Measurements from ENCODE around the gene CHAT. TPM values are rescaled to one million over a fixed set of nuclear protein-coding genes. Genes with fewer than 3 reads are reported as not detected.

CHAT gene
- total RNA-seq, 2 experiments from 2014 or later: not detected

DNA sequence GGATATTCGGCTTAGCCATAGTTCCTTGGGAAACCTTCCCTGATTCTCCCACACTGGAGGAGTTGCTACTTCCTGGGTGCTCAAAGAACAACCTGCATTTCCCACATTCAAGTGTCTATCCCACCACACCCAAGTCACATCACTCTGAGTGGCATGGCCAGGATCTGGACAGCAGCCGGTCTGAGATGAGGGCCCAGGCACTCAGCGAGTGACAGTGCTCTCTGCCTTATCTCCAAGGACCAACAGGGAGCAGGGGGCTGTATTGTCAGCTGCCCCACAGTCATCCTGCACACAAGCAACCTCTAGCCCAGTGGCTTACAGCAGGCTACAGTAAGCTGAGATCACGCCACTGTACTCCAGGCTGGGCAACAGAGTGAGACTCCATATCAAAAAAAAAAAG, 19.8 kb upstream of the CHAT start:
- intact Hi-C loops (cut with micrococcal nuclease): loop anchor here (5.0 to 10.0 kb wide), 2 partner anchors 151 to 628 kb away; no protein-coding TSS in a partner anchor
- DNase-seq: no peak
- Mint-ChIP-seq H3K4me3 (no peak overlapping the region), H3K36me3 (ENCODE audit: low read depth) (no peaks in the 10 kb centered on the region), H3K27ac (no peak overlapping the region), H3K4me1 (ENCODE audit: low read depth) (no peaks in the 10 kb centered on the region), H3K27me3 (peaks cover 14% of the 10 kb centered on the region), H3K9me3 (peaks cover 2% of the 10 kb centered on the region)
- ATAC-seq: no peak
- ChIA-PET CTCF (interaction anchor here (0.9 to 1.9 kb wide), 7 partner anchors 8 to 630 kb away, joined by 3 to 12 read pairs (median 5); no protein-coding TSS in a partner anchor), POLR2A (no interaction called here)
- TF ChIP-seq, protein P1, sequence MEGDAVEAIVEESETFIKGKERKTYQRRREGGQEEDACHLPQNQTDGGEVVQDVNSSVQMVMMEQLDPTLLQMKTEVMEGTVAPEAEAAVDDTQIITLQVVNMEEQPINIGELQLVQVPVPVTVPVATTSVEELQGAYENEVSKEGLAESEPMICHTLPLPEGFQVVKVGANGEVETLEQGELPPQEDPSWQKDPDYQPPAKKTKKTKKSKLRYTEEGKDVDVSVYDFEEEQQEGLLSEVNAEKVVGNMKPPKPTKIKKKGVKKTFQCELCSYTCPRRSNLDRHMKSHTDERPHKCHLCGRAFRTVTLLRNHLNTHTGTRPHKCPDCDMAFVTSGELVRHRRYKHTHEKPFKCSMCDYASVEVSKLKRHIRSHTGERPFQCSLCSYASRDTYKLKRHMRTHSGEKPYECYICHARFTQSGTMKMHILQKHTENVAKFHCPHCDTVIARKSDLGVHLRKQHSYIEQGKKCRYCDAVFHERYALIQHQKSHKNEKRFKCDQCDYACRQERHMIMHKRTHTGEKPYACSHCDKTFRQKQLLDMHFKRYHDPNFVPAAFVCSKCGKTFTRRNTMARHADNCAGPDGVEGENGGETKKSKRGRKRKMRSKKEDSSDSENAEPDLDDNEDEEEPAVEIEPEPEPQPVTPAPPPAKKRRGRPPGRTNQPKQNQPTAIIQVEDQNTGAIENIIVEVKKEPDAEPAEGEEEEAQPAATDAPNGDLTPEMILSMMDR (IDR thresholded peaks at IDR 0.05): no peak

DNA sequence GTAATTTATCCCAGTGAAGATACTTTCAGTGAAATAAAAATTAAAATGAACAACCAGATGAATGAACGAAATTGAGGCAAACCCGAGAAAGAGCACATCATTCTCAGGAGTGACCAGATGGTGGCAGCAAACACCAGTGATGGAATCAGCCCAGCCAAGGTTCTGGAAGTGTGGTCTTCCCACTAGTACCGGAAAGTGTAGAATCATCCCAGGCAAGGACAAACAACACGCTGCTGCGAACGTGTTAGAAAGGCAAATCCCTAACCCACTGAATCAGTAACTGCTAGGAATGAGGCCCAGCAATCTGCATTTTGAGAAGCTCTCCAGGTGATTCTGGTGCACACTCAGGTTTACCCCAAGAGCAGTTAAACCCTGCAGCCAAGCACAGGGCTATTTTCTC, 19.2 kb upstream of the CHAT start:
- H3K36me3 Mint-ChIP-seq (ENCODE audit: low read depth): no peaks in the 10 kb centered on the region
- TF ChIP-seq, protein P1 (IDR thresholded peaks at IDR 0.05): peak; percentile 85
- no peak overlapping the region for H3K4me3 Mint-ChIP-seq
- peaks cover 14% of the 10 kb centered on the region for H3K27me3 Mint-ChIP-seq
- no peaks in the 10 kb centered on the region for H3K9me3 Mint-ChIP-seq
- H3K4me1 Mint-ChIP-seq (ENCODE audit: low read depth): no peaks in the 10 kb centered on the region
- H3K27ac Mint-ChIP-seq: no peak overlapping the region
- DNase-seq (peak; percentile 43), ATAC-seq (no peak)
- POLR2A ChIA-PET: no interaction called here
- intact Hi-C loops (cut with micrococcal nuclease): loop anchor here (5.0 to 10.0 kb wide), 2 partner anchors 150 to 628 kb away; no protein-coding TSS in a partner anchor
- CTCF ChIA-PET: interaction anchor here (0.6 to 2.0 kb wide), 22 partner anchors 10 to 681 kb away, joined by 3 to 8 read pairs (median 3); no protein-coding TSS in a partner anchor

DNA sequence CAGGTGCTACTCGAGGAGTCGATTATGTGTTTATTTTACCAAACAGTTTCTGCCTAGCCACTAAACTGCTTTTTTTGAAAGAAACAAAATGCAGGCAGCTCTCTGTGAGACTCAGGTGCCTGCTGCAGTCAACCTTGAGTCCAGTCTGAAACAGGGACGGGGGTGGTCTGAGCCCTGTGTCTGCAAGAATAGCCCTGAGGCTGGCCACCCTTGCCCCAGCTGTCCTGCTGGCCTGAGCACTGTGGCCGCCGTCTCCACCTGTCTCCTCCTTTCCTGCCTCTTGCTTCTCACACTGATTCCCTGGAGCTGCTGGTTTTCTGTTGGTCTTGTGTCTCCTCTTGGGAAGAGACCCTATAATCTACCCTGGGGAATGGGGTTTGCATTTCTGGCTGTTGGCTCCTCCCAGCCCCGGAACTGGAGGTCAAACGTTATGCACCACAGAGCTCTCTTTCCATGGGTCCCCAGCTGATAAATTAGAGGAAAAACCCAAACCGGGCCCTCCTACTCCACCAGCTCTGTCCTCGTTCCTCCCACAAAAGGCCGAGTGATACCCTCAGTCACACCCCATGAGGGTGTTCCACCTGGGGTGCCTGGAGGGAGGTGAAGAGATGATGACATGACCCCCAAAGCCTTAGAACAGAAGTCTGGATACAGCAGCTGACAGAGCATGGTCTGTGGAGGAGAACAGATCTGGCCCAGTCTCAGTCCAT, 18.7 kb upstream of the CHAT start:
- Mint-ChIP-seq H3K4me1 (ENCODE audit: low read depth) (no peaks in the 10 kb centered on the region), H3K36me3 (ENCODE audit: low read depth) (no peaks in the 10 kb centered on the region), H3K27me3 (peaks cover 14% of the 10 kb centered on the region), H3K4me3 (no peak overlapping the region), H3K9me3 (no peaks in the 10 kb centered on the region), H3K27ac (no peak overlapping the region)
- CTCF ChIA-PET: interaction anchor here (0.6 to 2.0 kb wide), 23 partner anchors 10 to 680 kb away, joined by 3 to 8 read pairs (median 3); no protein-coding TSS in a partner anchor
- TF ChIP-seq, protein P1 (IDR thresholded peaks at IDR 0.05): no peak
- POLR2A ChIA-PET: no interaction called here
- intact Hi-C loops (cut with micrococcal nuclease): loop anchor here (10.0 kb wide), 1 partner anchor 150 kb away; no protein-coding TSS in a partner anchor
- DNase-seq: no peak
- no peak for ATAC-seq

DNA sequence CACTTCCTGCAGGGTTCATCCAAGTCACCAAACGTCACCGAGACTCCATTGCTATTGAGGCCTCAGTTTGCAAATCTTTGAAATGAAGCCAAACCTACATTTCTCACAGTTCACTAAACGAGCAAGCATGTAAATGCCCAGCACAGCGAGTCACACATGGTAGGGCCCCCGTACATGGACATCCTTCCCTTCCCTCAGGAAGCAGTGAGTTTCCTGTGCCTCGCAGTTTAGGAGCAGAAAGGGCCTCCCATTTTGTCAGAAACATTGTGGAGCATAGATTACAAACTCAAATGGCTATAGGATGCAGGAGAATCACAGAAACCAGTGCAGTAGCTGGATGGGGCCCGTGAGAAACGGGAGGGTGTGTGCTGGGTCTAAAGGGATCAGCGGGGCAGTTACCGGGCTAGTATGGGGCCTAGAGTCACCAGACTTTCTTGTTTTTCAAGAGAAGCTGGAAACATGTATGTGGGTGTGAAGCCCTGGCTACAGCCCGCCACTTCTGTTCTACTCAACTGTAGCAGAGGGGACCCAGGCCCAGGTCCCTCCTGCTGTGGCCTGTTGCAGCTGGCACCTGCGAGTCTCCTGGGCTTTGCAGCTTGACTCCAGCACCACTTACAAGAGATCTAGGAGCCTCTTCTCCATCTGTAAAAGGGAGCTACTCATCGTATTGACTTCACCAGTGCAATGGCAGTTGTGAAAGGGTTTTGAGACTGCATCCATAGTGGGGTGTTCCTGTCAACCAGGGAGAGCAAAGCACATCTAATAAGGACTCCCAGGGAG, 17.9 kb upstream of the CHAT start:
- Mint-ChIP-seq H3K36me3 (ENCODE audit: low read depth) (no peaks in the 10 kb centered on the region), H3K4me1 (ENCODE audit: low read depth) (no peaks in the 10 kb centered on the region), H3K4me3 (no peak overlapping the region), H3K9me3 (no peaks in the 10 kb centered on the region), H3K27me3 (peaks cover 16% of the 10 kb centered on the region), H3K27ac (no peak overlapping the region)
- TF ChIP-seq, protein P1 (IDR thresholded peaks at IDR 0.05): no peak
- ATAC-seq (no peak), DNase-seq (no peak)
- ChIA-PET POLR2A (no interaction called here), CTCF (interaction anchor here (1.0 to 2.0 kb wide), 8 partner anchors 9 to 629 kb away, joined by 3 to 8 read pairs (median 4); no protein-coding TSS in a partner anchor)
- intact Hi-C loops (cut with micrococcal nuclease): loop anchor here (10.0 kb wide), 1 partner anchor 149 kb away; no protein-coding TSS in a partner anchor

All from activated CD8-positive, alpha-beta T cell treated with anti-CD3 and anti-CD28 coated beads for 36 hours (primary cell).